ES-I3 (cell line): ENCODE measurements around the gene NMT1.
A peak's percentile ranks its signal among the peaks of the same experiment; 100 is the strongest.
"Not testable (repeated sequence)": the region's sequence is repeated elsewhere in the genome, so short reads cannot be mapped to it uniquely, and the experiment has no call there.

Source experiments
- H3K36me3 ChIP-seq: 2 replicates; pipeline ENCODE4 v1.6.1; 2013; ENCODE audit warnings: mild to moderate bottlenecking, low read length, control low read depth, moderate library complexity; ENCODE audit not compliant: insufficient read depth
- H3K4me1 ChIP-seq: 2 replicates; pipeline ENCODE4 v1.6.1; 2013; ENCODE audit warnings: mild to moderate bottlenecking, control low read depth, low read length; ENCODE audit not compliant: insufficient read depth
- H3K9ac ChIP-seq: 2 replicates; pipeline ENCODE4 v1.6.1; 2013; ENCODE audit warnings: low read depth, mild to moderate bottlenecking, low read length, moderate library complexity
- H3K9me3 ChIP-seq: 2 replicates; pipeline ENCODE4 v1.6.1; 2013; ENCODE audit warnings: mild to moderate bottlenecking, low read length, moderate library complexity; ENCODE audit not compliant: control insufficient read depth, insufficient read depth

The NMT1 gene

GRCh38 chr17:45048795-45049563 lies 12.1 kb upstream of the NMT1 start:
- H3K9me3 ChIP-seq = no peaks in the 10 kb centered on the region
- no peaks in the 10 kb centered on the region for H3K36me3 ChIP-seq
- H3K4me1 ChIP-seq = peaks cover 11% of the 10 kb centered on the region
- H3K9ac ChIP-seq = no peak overlapping the region

GRCh38 chr17:45050481-45051059 lies 10.5 kb upstream of the NMT1 start:
- H3K9me3 ChIP-seq = no peaks in the 10 kb centered on the region
- no peaks in the 10 kb centered on the region for H3K36me3 ChIP-seq
- peaks cover 7% of the 10 kb centered on the region for H3K4me1 ChIP-seq
- peak overlapping the region; percentile 69 for H3K9ac ChIP-seq

- Histone ChIP-seq H3K4me1 (peaks cover 7% of the 10 kb centered on the region), H3K36me3 (no peaks in the 10 kb centered on the region), H3K9me3 (no peaks in the 10 kb centered on the region), H3K9ac (peak within 1 kb of the TSS; percentile 70)
Observed at GRCh38 chr17:45051060-45051719, 9.9 kb upstream of the NMT1 start, which contains the start of gene DCAKD. TSS of gene DCAKD (minus strand) at chr17:45051632. CDS start at chr17:45034885, 16,747 bp downstream.

- not testable (repeated sequence) for H3K4me1 ChIP-seq, H3K9ac ChIP-seq, H3K36me3 ChIP-seq, H3K9me3 ChIP-seq
Observed at GRCh38 chr17:45051720-45052051, 9.4 kb upstream of the NMT1 start.

- peak overlapping the region; percentile 70 for H3K9ac ChIP-seq
- H3K4me1 ChIP-seq = no peaks in the 10 kb centered on the region; the same call in 1 of the 2 replicates
- no peaks in the 10 kb centered on the region for H3K36me3 ChIP-seq
- H3K9me3 ChIP-seq = no peaks in the 10 kb centered on the region
Observed at GRCh38 chr17:45052052-45052772, 8.9 kb upstream of the NMT1 start.

GRCh38 chr17:45060382-45060796 lies 728 bp upstream of the NMT1 start:
- H3K36me3 ChIP-seq = no peaks in the 10 kb centered on the region
- H3K9me3 ChIP-seq = no peaks in the 10 kb centered on the region
- H3K4me1 ChIP-seq = peaks cover 7% of the 10 kb centered on the region
- H3K9ac ChIP-seq = peak overlapping the region; percentile 97

GRCh38 chr17:45061606-45062205 lies 589 bp downstream of the NMT1 start:
- Histone ChIP-seq H3K4me1 (peaks cover 7% of the 10 kb centered on the region), H3K9ac (peak overlapping the region; percentile 97), H3K9me3 (no peaks in the 10 kb centered on the region), H3K36me3 (no peaks in the 10 kb centered on the region)

- Histone ChIP-seq H3K36me3 (peaks cover 6% of the 10 kb centered on the region; the same call in 1 of the 2 replicates), H3K4me1 (peaks cover 7% of the 10 kb centered on the region), H3K9me3 (no peaks in the 10 kb centered on the region), H3K9ac (no peak overlapping the region)
Observed at GRCh38 chr17:45063198-45063597, 2.1 kb downstream of the NMT1 start.

- Histone ChIP-seq H3K4me1 (peaks cover under 1% of the 10 kb centered on the region; the same call in 1 of the 2 replicates), H3K9me3 (no peaks in the 10 kb centered on the region), H3K9ac (no peak overlapping the region), H3K36me3 (peaks cover 20% of the 10 kb centered on the region)
Observed at GRCh38 chr17:45067637-45068036, 6.5 kb downstream of the NMT1 start.

GRCh38 chr17:45070001-45070400 lies 8.9 kb downstream of the NMT1 start:
- no peaks in the 10 kb centered on the region for H3K9me3 ChIP-seq
- 0 out of 2 replicates have a peak, but pooled peaks cover 3% of the 10 kb centered on the region for H3K4me1 ChIP-seq
- H3K36me3 ChIP-seq = peaks cover 32% of the 10 kb centered on the region

GRCh38 chr17:45070809-45071208 lies 9.7 kb downstream of the NMT1 start:
- Histone ChIP-seq H3K9me3 (no peaks in the 10 kb centered on the region), H3K4me1 (0 out of 2 replicates have a peak, but pooled peaks cover 3% of the 10 kb centered on the region), H3K36me3 (peaks cover 32% of the 10 kb centered on the region), H3K9ac (no peak overlapping the region)

More at GRCh38 chr17:45070001-45070400, 8.9 kb downstream of the NMT1 start:
- H3K9ac ChIP-seq = no peak overlapping the region

GRCh38 chr17:45073414-45074070 lies 12.4 kb downstream of the NMT1 start:
- Histone ChIP-seq H3K9me3 (no peaks in the 10 kb centered on the region), H3K9ac (no peak overlapping the region), H3K4me1 (0 out of 2 replicates have a peak, but pooled peaks cover 3% of the 10 kb centered on the region), H3K36me3 (peaks cover 33% of the 10 kb centered on the region)

- 0 out of 2 replicates have a peak, but pooled peaks cover 3% of the 10 kb centered on the region for H3K4me1 ChIP-seq
- peaks cover 31% of the 10 kb centered on the region for H3K36me3 ChIP-seq
- no peak overlapping the region for H3K9ac ChIP-seq
- no peaks in the 10 kb centered on the region for H3K9me3 ChIP-seq
Observed at GRCh38 chr17:45077643-45078042, 16.5 kb downstream of the NMT1 start.
